ENCODE results near the gene ZFP69B. TPM values are rescaled to one million over a fixed set of nuclear protein-coding genes. Genes with fewer than 3 reads are reported as not detected.

ZFP69B gene
- total and polyA plus RNA-seq, 10 of the 15 experiments (the other 5 are each of a cell fraction or from before 2014, with no cell fraction given), result 1.3 to 5.7 (median 3.4) TPM

DNA sequence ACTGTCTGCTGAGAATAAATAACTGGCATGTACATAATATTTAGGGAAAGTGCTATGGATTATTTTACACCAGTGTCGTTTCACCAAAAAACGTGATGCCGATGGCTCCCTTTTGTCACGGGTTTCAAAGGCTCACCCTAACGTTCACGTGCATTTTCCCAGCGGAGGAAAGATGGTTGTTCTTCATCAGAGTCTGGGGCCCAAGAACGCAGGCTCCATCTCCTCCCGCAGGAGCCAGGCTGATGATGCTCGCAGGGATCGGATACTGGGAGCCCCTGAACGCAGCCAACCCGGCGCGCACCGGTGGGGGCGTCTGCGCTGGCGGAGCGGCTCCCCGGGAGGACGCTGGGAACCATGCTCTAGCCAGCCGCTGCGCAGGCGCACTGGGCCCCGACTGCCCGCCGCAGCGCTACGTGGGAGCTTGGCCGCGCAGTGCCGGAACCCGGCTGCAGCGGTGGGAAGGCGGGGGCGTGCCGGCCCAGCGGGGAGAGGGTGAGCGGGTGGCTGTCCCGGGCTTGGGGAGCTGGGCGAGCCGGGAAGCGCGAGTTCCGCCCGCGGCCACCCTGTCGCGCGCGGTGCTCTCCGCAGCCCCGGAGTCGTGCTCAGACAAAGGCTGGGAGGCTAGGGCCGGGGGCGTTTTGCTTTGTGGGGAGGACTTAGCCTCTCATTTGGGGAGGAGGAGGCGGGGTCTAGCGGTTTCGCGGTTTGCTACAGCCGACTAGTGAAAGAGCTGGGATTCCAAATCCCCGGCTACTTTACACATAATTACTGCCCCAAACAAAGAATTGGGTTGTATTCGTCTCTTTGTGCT is at the start of gene ZFP69B (continued):
- TF ChIP-seq FOXM1 (IDR thresholded peaks at IDR 0.05; ENCODE audit: low read depth, low read length) (no peak), YY1 (IDR thresholded peaks at IDR 0.05; ENCODE audit: low read depth, low read length) (peak; percentile 68), JUND (IDR thresholded peaks at IDR 0.05; ENCODE audit: low read depth, low read length) (0 out of 2 replicates have a peak, but pooled peaks have one; percentile 21), HDAC6 (IDR thresholded peaks at IDR 0.05; ENCODE audit: unreplicated experiment) (no peak), CHD2 (IDR thresholded peaks at IDR 0.05; ENCODE audit: borderline replicate concordance, low read depth, low read length) (0 out of 2 replicates have a peak, but pooled peaks have one; percentile 24), ZSCAN29 (IDR thresholded peaks at IDR 0.05) (no peak), ASH2L (IDR thresholded peaks at IDR 0.05; ENCODE audit: borderline replicate concordance, low read depth) (0 out of 2 replicates have a peak, but pooled peaks have one; percentile 44), MYC (IDR thresholded peaks at IDR 0.05; ENCODE audit: insufficient read depth, insufficient read length, insufficient replicate concordance, low read length, severe bottlenecking) (peak; percentile 47), NRF1 (conservative IDR thresholded peaks at IDR 0.05; ENCODE audit: low read depth, low read length) (peak; percentile 88), ZNF24 (IDR thresholded peaks at IDR 0.05) (peak; percentile 74), STAT1 (conservative IDR thresholded peaks at IDR 0.05) (no peak), POLR2A (IDR thresholded peaks at IDR 0.05; ENCODE audit: low read depth, low read length) (peak; percentile 91), CTCF (IDR thresholded peaks at IDR 0.05 in 2 of 3, conservative IDR thresholded peaks at IDR 0.05 in 1 of 3; ENCODE audit: control insufficient read depth in 2 of 3, extremely low read depth in 1 of 3, insufficient read depth in 1 of 3, low read depth in 3 of 3, low read length in 3 of 3) (peak in 2 of 3 experiments; percentile 11 to 17; a peak in 2 of 6 replicates), PML (IDR thresholded peaks at IDR 0.05; ENCODE audit: low read length) (peak; percentile 70; the same call in 1 of the 2 replicates), ESRRA (IDR thresholded peaks at IDR 0.05; ENCODE audit: low read length) (no peak), PAX5 (IDR thresholded peaks at IDR 0.05; ENCODE audit: borderline replicate concordance, low read depth, low read length) (peak; percentile 64; the same call in 1 of the 2 replicates), SMARCA5 (IDR thresholded peaks at IDR 0.05) (0 out of 2 replicates have a peak, but pooled peaks have one; percentile 41), CREM (IDR thresholded peaks at IDR 0.05; ENCODE audit: low read depth) (peak; percentile 1; the same call in 1 of the 2 replicates), HDGF (IDR thresholded peaks at IDR 0.05) (no peak), IKZF1 (conservative IDR thresholded peaks at IDR 0.05) (peak; percentile 97), TARDBP (IDR thresholded peaks at IDR 0.05; ENCODE audit: borderline replicate concordance) (no peak), RELA (IDR thresholded peaks at IDR 0.05; ENCODE audit: borderline replicate concordance, partially characterized antibody) (no peak), SREBF1 (IDR thresholded peaks at IDR 0.05; ENCODE audit: low read length) (no peak), MEF2B (IDR thresholded peaks at IDR 0.05; ENCODE audit: partially characterized antibody, poor library complexity, severe bottlenecking) (peak; percentile 44), EGR1 (IDR thresholded peaks at IDR 0.05; ENCODE audit: borderline replicate concordance in 1 of 2, low read depth in 2 of 2, low read length in 2 of 2) (peak; percentile 71 to 97), ZBTB40 (IDR thresholded peaks at IDR 0.05; ENCODE audit: borderline replicate concordance) (no peak; the same call in 1 of the 2 replicates)

Measured in GM12878 (cell line).